Gastrocnemius medialis (tissue), 4 donors: ENCODE data around the gene ANKS6. TPM values are rescaled to one million over a fixed set of nuclear protein-coding genes. Genes with fewer than 3 reads are reported as not detected.

Experiments used
- ATAC-seq, 2 donors: fragments of 150-250 bp; one replicate each; pipeline ENCODE4 v1.9.1; 2016
- DNase-seq, 2 donors: peaks; one replicate each; pipeline ENCODE4 v3.0.0-alpha.2; 2019
- H3K27ac ChIP-seq, 4 donors: fragments of 200-600 bp; sonication (generic); 1 replicate in 1 of 4; 2 replicates in 3 of 4; pipeline ENCODE4 v1.5.1; 2016 to 2018; ENCODE audit warnings: mild to moderate bottlenecking in 2 of 4, moderate library complexity in 1 of 4
- H3K27me3 ChIP-seq, 3 donors: fragments of 200-600 bp; sonication (generic) in 2 of 3; 1 replicate in 1 of 3; 2 replicates in 2 of 3; pipeline versions ENCODE4 v1.5.1 to v1.6.0; 2016 to 2019; ENCODE audit warnings: mild to moderate bottlenecking in 1 of 3, moderate library complexity in 1 of 3
- H3K36me3 ChIP-seq, 2 donors: fragments of 200-600 bp; sonication (generic) in 1 of 2; one replicate each; pipeline ENCODE4 v1.5.1; 2017 to 2018
- H3K4me1 ChIP-seq, 2 donors: fragments of 200-600 bp; sonication (generic) in 1 of 2; one replicate each; pipeline ENCODE4 v1.5.1; 2016 to 2017; ENCODE audit warnings: mild to moderate bottlenecking in 2 of 2
- H3K4me3 ChIP-seq, 4 donors: fragments of 200-600 bp; sonication (generic) in 3 of 4; 1 replicate in 1 of 4; 2 replicates in 3 of 4; pipeline ENCODE4 v1.5.1; 2016 to 2019; ENCODE audit warnings: mild to moderate bottlenecking in 2 of 4
- H3K9me3 ChIP-seq, 3 donors: fragments of 200-600 bp; sonication (generic) in 2 of 3; 1 replicate in 1 of 3; 2 replicates in 2 of 3; pipeline ENCODE4 v1.5.1; 2016 to 2019
- CTCF ChIP-seq, 5 experiments: fragments of 450-650 bp in 3 of 5; fragments of 200-600 bp in 2 of 5; sonication (generic) in 2 of 5; IDR thresholded peaks in 4 of 5; conservative IDR thresholded peaks in 1 of 5; 1 replicate in 4 of 5; 2 replicates in 1 of 5; pipeline ENCODE4 v1.5.1; 2016 to 2019; ENCODE audit warnings: antibody characterized with exemption in 5 of 5, mild to moderate bottlenecking in 3 of 5, moderate library complexity in 3 of 5
- POLR2A ChIP-seq, 2 donors: fragments of 450-650 bp; IDR thresholded peaks; one replicate each; pipeline ENCODE4 v1.6.1; 2017; ENCODE audit warnings: antibody characterized with exemption in 2 of 2, mild to moderate bottlenecking in 2 of 2, moderate library complexity in 2 of 2
- in situ Hi-C, 4 donors: fragments of 200-750 bp; cut with MboI; loops; one replicate each; pipeline versions ENCODE4 v1.15.0 to v1.8.0; 2017; ENCODE audit warnings: low sequenced_read_pairs in 4 of 4
- intact Hi-C: fragments of 100-400 bp; cut with DNase I; formaldehyde crosslinking; loops from one replicate; pipeline ENCODE4 v1.15.1; 2023; ENCODE audit warnings: low total_unique reads
- total RNA-seq, 4 donors: library from RNA; depleted of rRNA; stranded (reverse); fragments of >200 nt; gene quantifications; one replicate each; pipeline versions ENCODE4 v1.1.0 to v1.2.3, GENCODE V29; 2016

The ANKS6 gene
- total RNA-seq, 4 donors from 2014 or later: 3.9 to 7.0 (median 4.4) TPM

GRCh38 chr9:98791608-98792490 lies 4.5 kb downstream of the ANKS6 start:
- intact Hi-C loops: loop anchor here (10.0 kb wide), 3 partner anchors 313 to 1157 kb away; partner anchors contain the start of genes ANP32B, NCBP1, TGFBR1 and TSTD2
- in situ Hi-C loops: loop anchor here in 1 of 4 donors (25.0 kb wide), 2 partner anchors 730 to 880 kb away; partner anchors contain the start of genes NANS and TRMO
- peaks cover 10 to 14% of the 10 kb centered on the region in 2 donors for H3K4me1 ChIP-seq
- ATAC-seq (no peak), DNase-seq (no peak)
- TF ChIP-seq POLR2A (IDR thresholded peaks at IDR 0.05) (no peak), CTCF (IDR thresholded peaks at IDR 0.05 in 4 of 5, conservative IDR thresholded peaks at IDR 0.05 in 1 of 5) (no peak)
- no peaks in the 10 kb centered on the region for H3K36me3 ChIP-seq
- H3K27ac ChIP-seq: peak overlapping the region; percentile 8 to 36 (median 28)
- H3K4me3 ChIP-seq: no peak overlapping the region
- no peaks in the 10 kb centered on the region for H3K27me3 ChIP-seq
- H3K9me3 ChIP-seq: no peaks in the 10 kb centered on the region

GRCh38 chr9:98790842-98791607 lies 5.3 kb downstream of the ANKS6 start:
- Histone ChIP-seq H3K4me3 (no peak overlapping the region), H3K36me3 (no peaks in the 10 kb centered on the region), H3K9me3 (no peaks in the 10 kb centered on the region), H3K27me3 (no peaks in the 10 kb centered on the region), H3K27ac (peak overlapping the region; percentile 27 to 54 (median 36)), H3K4me1 (peaks cover 7 to 14% of the 10 kb centered on the region in 2 donors)
- DNase-seq (peak; percentile 79 to 89), ATAC-seq (peak; percentile 95 to 97)
- TF ChIP-seq CTCF (IDR thresholded peaks at IDR 0.05 in 4 of 5, conservative IDR thresholded peaks at IDR 0.05 in 1 of 5) (peak; percentile 97 to 99 (median 99)), POLR2A (IDR thresholded peaks at IDR 0.05) (no peak)
- in situ Hi-C loops: loop anchor here in 1 of 4 donors (25.0 kb wide), 2 partner anchors 729 to 879 kb away; partner anchors contain the start of genes NANS and TRMO
- intact Hi-C loops: loop anchor here (10.0 kb wide), 3 partner anchors 314 to 1156 kb away; partner anchors contain the start of genes ANP32B, NCBP1, TGFBR1 and TSTD2

- Histone ChIP-seq H3K27me3 (no peaks in the 10 kb centered on the region), H3K36me3 (no peaks in the 10 kb centered on the region), H3K4me3 (no peak overlapping the region), H3K4me1 (peaks cover 2 to 10% of the 10 kb centered on the region in 2 donors), H3K27ac (peak overlapping the region in 2 of 4 donors; percentile 27 to 54), H3K9me3 (no peaks in the 10 kb centered on the region)
- no peak for DNase-seq
- no peak for TF ChIP-seq CTCF (IDR thresholded peaks at IDR 0.05 in 4 of 5, conservative IDR thresholded peaks at IDR 0.05 in 1 of 5)
- no peak for TF ChIP-seq POLR2A (IDR thresholded peaks at IDR 0.05)
- intact Hi-C loops: loop anchor here (10.0 kb wide), 3 partner anchors 315 to 1155 kb away; partner anchors contain the start of genes ANP32B, NCBP1, TGFBR1 and TSTD2
- ATAC-seq: no peak
- in situ Hi-C loops: loop anchor here in 1 of 4 donors (25.0 kb wide), 2 partner anchors 728 to 878 kb away; partner anchors contain the start of genes NANS and TRMO
These were observed 6.1 kb downstream of the ANKS6 start for GRCh38 chr9:98790134-98790841.
